GM19240 (cell line): Measurements from ENCODE around the gene CALHM1.
A peak's percentile ranks its signal among the peaks of the same experiment; 100 is the strongest.
"Not testable (repeated sequence)": the region's sequence is repeated elsewhere in the genome, so short reads cannot be mapped to it uniquely, and the experiment has no call there.

Experiments used
- DNase-seq: peaks from one replicate; pipeline ENCODE4 v3.0.0; 2011; ENCODE audit warnings: low spot score; ENCODE audit not compliant: insufficient read length

Gene CALHM1

GRCh38 chr10:103486635-103487409 is 28.1 kb upstream of the CALHM1 start:
- DNase-seq, result not testable (repeated sequence)

DNA sequence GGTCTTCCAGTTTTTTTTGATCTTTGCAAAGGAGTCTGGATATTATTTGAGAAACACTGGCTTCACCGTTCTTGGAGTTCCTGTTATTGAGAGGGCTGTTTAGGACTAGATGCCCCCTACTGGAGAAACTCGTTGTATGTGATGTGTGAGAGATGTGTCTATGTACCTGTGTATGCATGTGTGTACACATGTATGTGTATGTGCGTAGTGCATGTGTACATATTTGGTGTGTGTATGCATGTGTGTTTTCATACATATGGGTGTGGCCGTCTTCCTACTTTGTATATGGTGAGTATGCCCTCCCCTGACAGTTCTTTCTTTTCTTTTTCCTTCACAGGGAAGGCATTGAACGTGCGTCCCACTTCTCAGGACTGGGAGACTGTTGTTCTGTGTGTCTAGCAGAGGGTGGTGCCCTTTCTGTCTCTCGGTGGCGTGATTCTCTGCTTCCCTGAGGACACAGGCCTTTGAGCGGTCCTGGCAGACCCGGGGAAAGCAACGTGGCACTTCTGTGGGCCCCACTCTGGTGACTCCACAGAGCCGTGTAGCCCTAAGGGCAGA is 23.4 kb upstream of the CALHM1 start:
- DNase-seq, result peak; percentile 52

GRCh38 chr10:103480521-103480920 is 21.8 kb upstream of the CALHM1 start:
- DNase-seq, result no peak

DNA sequence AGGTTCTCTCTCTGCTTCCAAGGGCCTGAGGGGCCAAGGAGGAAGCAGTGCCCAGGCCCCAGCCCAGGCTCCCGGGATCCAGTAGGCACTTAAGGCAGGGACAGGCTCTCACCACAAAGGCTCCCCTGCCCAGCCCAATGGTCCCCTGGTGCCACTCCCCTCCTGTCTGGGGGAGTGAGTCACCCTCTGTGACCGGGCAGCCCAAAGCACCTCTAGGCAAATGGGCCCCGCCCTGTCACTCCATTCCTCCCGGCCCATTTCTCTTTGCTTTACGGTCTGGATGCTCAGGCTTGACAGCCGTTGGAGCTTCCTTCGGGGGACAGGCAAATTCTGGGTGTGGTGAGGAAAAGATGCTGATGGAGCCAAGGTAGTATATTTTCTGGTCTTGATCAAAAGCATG is 20.4 kb upstream of the CALHM1 start, which contains the start of gene CALHM3:
CALHM3 (minus strand) TSS at position 106 of the 400 bp plus-strand sequence. CDS start 208 bp downstream, outside the sequence.
- no peak for DNase-seq

DNA sequence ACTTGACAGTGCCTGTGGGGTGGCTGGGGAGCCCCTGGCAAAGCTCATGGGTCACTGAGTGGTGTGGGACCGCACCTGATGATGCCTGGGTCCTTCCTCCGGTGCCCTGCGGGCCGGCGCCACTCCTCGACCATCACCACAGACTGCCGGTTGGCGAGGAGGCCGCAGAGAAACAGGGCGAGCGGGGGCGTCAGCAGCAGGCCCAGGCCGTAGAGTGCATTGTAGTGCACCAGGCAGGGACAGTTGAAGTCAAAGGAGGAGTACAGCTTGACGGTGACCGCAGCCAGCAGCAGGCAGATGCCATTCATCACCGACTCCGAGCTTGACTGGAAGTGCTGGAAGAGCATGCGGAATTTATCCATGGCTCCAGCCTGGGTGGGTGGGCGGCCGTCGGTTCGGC is 20.0 kb upstream of the CALHM1 start:
- DNase-seq, result no peak

DNA sequence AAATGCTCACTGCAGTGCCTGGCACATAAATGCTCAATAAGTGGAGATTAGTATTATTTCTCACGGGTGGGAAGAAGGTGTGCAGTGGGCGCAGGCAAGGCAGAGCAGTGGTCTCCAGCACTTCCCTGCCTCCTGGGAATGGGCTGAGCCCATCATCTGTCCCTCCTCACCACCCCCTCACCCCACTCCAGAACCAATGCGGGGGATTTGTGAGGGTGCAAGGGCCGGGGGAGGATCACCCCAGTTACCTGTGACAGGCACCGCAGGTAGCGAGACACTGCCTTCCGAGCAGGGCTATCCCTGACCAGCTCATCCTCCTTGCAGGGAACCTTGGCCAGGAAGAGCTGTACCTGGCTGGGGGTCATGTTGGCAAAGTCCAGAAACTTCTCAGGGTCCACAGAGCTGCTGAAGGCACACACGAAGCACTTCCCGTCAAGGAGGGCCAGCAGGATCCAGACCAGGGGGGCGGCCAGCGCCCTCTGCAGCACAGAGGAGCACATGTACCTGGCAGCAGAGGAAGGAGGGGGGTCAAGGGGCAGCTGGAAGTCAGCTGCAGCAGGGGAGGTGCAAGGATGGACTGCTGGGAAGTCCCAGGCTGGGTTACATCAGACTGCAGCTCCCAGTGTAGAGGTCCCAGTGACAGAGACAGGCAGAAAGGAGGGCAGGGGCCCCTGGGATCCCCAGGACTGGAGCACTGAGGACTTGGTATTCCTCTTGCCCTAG is 17.5 kb upstream of the CALHM1 start:
- no peak for DNase-seq

DNA sequence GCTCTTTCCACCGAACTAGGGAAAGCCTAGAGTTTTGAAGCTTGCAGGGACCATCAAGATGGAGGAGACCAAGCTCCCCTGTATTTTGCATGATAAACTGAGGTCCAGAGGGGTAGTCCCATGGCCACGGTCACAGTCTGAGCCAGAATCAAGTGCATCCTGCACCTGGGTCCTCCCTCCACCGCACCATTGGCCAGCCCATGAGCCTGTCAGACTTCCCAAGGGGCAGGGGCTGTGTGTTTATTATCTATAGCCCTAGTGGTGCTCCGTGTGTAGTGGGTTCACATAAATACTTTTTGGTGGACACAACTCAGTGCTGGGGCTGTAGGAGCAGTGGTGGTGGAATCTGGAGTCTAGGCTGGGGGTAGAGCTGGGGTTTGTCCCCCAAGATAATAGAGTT is 16.7 kb upstream of the CALHM1 start:
- DNase-seq, result no peak

GRCh38 chr10:103474077-103474476 is 15.4 kb upstream of the CALHM1 start:
- DNase-seq, result no peak

- no peak for DNase-seq
Observed at GRCh38 chr10:103473261-103473671, 14.6 kb upstream of the CALHM1 start.

DNA sequence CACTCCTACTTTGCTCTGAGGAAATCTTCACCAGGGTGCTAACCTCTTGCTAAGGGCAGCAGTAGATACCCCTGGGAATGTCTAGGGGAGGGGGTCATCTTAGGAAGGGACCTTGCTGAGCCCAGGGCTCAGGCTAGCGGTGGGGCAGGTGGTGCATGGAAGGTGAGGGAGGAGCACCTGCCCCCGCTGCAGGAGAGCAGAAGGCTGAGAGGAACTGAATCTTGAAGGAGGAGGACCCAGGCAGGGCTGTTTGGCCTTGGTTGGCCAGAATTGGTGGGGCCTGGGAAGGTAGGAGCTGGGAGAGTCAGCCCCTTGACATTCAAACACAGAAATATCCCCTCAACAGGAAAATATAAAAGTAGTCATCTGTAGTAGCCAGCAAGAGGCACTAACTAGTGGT is 13.3 kb upstream of the CALHM1 start:
- DNase-seq, result no peak

DNA sequence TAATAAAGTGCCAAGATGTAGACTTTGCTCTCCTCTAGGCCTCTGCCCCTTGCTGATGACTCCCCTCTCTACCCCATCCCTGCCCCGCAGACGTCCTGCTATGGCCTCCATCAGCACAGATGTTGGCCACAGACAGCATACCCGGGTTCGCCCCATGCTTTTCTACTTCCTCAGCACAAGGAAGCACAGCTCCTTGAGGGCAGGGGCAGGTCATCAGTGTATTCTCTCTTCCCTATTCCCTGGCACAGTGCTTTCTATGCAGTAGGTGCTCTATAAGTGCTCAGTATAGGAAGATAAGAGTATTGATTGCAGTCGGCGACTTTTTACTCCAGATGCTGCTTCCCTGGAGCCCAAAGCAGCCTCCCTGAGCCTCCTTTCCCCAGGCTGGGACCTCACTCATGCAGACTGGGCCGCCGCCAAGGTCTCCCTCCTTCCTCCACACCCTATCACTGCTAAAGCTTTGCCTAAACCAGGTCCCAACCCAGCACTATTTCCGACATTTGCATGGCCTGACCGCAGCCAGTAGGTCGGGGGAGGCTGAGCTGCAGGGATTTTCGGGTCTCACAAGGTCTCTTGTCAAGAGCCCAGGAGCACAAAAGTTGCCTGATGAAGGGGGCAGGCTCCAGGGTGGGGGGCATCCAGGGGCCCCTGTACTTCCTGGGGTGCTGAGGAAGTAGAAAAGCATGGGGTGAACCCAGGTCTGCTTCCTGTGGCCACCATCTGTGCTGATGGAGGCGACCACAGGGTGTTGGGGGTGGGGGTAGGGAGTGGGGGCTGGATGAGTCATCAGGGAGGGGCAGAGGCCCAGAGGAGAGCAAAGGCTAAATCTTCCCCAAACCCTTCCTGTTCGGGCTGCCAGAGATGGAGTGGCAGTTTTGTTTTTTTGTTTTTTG is 12.3 kb upstream of the CALHM1 start:
- peak; percentile 86 for DNase-seq

DNA sequence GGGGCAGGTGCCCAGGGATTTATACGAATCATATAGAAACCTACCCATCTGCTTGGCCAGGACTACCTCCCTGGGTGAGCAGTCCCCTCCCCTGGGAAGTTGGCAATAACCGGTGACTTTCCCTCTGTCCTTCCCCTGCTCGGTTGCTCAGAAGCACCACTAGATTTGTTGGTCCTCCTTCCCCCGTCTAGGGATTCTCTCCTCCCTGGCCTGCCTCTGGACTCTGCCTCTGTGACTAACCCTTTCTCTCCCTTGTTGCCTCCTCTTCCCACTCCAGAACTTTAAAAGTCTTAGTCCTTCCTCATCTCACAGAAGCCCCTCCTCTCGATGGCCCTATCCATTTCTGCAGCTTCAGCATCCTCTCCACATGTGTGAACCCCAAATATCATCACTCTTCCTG is 10.5 kb upstream of the CALHM1 start:
- no peak for DNase-seq

DNA sequence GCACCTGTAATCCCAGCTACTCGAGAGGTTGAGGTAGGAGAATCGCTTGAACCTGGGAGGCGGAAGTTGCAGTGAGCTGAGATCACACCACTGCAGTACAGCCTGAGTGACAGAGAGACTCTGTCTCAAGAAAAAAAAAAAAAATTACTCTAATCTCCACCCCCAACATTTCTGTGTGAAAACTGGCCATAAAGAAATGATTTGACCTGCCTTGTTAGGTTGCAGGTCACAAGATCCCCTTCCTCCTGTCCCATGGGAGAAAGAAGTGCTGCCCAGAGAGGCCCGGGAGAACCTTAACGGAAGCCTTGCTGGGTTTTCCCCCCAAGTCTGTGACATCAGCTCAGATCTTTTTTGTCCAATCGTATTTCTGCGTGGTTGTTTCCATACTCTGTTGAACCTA is 8.7 kb upstream of the CALHM1 start:
- DNase-seq, result no peak

DNA sequence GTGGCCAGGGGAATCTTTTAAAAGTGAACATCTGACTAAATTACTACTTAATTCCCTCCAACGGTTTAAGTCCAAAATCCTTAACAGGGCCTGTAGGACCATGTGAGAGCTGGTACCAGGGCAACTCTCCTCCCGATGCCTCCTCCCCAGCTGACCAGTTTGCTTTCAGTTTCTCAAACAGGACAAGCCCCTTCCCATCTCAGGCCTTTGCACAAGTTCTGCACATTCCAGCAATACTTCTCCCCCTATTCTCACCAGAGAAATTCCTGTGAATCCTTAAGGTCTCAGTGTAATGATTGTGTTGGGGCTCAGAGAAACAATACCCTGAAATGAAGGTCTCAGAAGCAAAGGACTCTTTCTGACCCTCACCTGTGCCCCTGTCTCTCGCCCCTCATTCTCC is 8.0 kb upstream of the CALHM1 start:
- DNase-seq, result no peak

DNA sequence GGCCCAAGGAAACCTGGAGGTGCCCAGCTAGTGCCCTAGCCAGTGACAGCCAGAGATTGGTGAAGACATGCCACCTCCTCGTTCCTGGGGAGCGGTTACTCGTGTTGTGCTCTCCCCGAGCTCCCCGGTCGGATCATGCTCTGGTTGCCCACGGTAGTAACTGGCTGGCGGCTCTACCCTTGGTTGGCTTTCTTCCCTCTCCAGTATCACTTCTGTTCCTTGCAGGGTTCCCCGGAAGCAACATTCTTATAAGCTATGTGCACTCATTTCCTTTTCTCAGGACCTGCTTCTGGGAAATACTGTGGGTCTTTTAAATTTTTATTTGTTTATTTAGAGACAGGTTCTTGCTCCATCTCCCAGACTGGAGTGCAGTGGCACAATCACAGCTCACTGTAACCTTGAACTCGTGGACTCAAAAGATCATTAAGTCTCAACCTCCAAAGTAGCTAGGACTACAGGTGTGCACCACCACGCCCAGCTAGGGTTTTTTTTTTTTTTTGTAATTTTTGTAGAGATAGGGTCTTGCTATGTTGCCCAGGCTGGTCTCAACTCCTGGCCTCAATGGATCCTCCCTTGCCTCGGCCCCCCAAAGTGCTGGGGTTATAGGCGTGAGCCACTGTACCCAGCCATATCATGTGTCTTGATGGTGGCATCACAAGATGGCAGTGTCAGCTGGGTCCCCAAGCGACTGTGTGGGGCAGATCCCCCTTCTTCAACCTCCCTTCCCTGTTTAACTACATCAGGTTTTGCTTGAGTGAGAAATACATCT is 6.9 kb upstream of the CALHM1 start:
- no peak for DNase-seq

DNA sequence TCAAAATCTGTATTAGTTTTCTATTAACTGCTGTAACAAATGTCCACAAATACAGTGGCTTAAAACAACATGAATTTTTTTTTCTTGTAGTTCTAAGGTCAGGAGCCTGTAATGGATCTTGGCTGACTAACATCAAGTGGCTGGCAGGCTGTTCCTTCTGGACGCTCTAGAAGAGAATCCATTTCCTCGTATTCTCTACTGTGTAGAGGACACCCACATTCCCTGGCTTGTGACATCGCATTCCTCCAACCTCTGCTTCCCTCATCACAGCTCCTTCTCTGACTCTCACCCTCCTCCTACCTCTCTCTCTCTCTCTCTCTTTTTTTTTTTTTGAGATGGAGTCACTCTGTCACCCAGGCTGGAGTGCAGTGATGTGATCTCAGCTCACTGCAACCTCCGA is 4.8 kb upstream of the CALHM1 start:
- DNase-seq, result no peak

- no peak for DNase-seq
Observed at GRCh38 chr10:103459615-103460014, 915 bp upstream of the CALHM1 start.

DNA sequence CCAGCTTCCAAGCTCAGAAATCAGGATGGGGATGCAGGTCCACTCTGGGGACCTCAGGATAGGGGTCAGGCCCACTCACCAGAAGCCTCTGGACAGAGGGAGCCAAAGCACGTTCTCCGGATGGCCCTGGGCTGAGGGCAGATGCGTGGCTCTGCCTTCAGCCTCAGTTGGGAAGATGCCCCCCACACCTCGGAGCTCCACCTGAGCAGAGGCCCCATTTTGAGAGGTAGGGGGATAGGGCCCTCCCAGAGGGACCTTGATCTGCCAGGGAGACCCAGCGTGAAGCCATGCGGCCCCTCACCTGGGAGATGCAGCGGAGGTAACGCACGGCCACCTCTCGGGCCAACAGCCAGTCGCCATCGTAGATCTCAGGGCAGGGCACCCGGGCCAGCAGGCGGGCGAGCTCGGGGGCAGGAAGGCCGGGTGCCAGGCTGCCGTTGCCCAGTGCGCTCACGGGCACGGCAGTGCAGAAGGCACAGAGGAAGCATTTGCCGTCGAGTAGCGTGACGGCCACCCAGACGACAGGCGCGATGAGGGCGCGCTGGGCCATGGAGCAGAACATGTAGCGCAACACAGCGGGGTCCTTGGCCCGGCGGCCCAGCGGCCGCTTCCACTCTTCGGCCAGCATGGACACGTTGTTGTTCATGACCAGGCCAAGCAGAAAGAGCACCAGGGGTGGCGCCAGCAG is 660 bp downstream of the CALHM1 start:
- no peak for DNase-seq

GRCh38 chr10:103457176-103457712 is 1.5 kb downstream of the CALHM1 start:
- no peak for DNase-seq
